HUES6 (cell line): ENCODE measurements around the gene PEG3.

Experiments used
- H3K27ac ChIP-seq: 2 replicates; pipeline ENCODE4 v1.7.0; 2013; ENCODE audit warnings: low read depth, mild to moderate bottlenecking, low read length, inconsistent platforms
- H3K27me3 ChIP-seq: 2 replicates; pipeline ENCODE4 v1.6.1; 2013; ENCODE audit warnings: low read length; ENCODE audit not compliant: control insufficient read depth, insufficient read depth
- H3K36me3 ChIP-seq: 2 replicates; pipeline ENCODE4 v1.6.1; 2013; ENCODE audit warnings: low read length; ENCODE audit not compliant: control insufficient read depth, insufficient read depth
- H3K4me1 ChIP-seq: 2 replicates; pipeline ENCODE4 v1.6.1; 2013; ENCODE audit warnings: low read length; ENCODE audit not compliant: control insufficient read depth, insufficient read depth
- H3K4me3 ChIP-seq: 2 replicates; pipeline ENCODE4 v1.5.1; 2013; ENCODE audit warnings: low read depth, low read length
- H3K9ac ChIP-seq: one replicate; pipeline ENCODE4 v1.6.1; 2013; ENCODE audit warnings: mild to moderate bottlenecking, low read length
- H3K9me3 ChIP-seq: 2 replicates; pipeline ENCODE4 v1.6.1; 2013; ENCODE audit warnings: low read depth, low read length; ENCODE audit not compliant: control insufficient read depth, insufficient read depth

PEG3 gene

GRCh38 chr19:56808717-56809392 lies 31.7 kb downstream of the PEG3 start:
- Histone ChIP-seq H3K27me3 (no peaks in the 10 kb centered on the region), H3K4me3 (no peak overlapping the region), H3K36me3 (peaks cover 11% of the 10 kb centered on the region), H3K9ac (no peak overlapping the region), H3K27ac (no peak overlapping the region), H3K9me3 (peaks cover 67% of the 10 kb centered on the region), H3K4me1 (no peaks in the 10 kb centered on the region)

GRCh38 chr19:56806639-56807038 lies 33.9 kb downstream of the PEG3 start:
- no peaks in the 10 kb centered on the region for H3K27me3 ChIP-seq
- peaks cover 5% of the 10 kb centered on the region for H3K36me3 ChIP-seq
- H3K27ac ChIP-seq: no peak overlapping the region
- no peaks in the 10 kb centered on the region for H3K4me1 ChIP-seq
- H3K9ac ChIP-seq: no peak overlapping the region
- peaks cover 79% of the 10 kb centered on the region for H3K9me3 ChIP-seq
- H3K4me3 ChIP-seq: no peak overlapping the region
